ENCODE data around the gene EXOC2. TPM values are rescaled to one million over a fixed set of nuclear protein-coding genes. Genes with fewer than 3 reads are reported as not detected.

Gene EXOC2
- total RNA-seq, 1 experiment from 2014 or later, result 30.5 TPM

GRCh38 chr6:436308-437036 lies 256.5 kb downstream of the EXOC2 start:
- H3K27ac ChIP-seq (ENCODE audit: low read length), result no peak overlapping the region
- ATAC-seq, result no peak

More at GRCh38 chr6:436308-437036, 256.5 kb downstream of the EXOC2 start:
- in situ Hi-C loops (cut with HindIII; ENCODE audit: low pct_unique_long_range_greater_than_20kb, low sequenced_read_pairs) (no loop called here), intact Hi-C loops (cut with micrococcal nuclease; ENCODE audit: unreplicated experiment) (no loop called here)
- POLR2A ChIA-PET, result no interaction called here
- no peaks in the 10 kb centered on the region for H3K9me3 ChIP-seq (ENCODE audit: control insufficient read depth, insufficient read depth, low read depth, low read length)
- H3K27me3 ChIP-seq (ENCODE audit: control insufficient read depth, insufficient read depth, low read length), result no peaks in the 10 kb centered on the region
- no peak for DNase-seq (ENCODE audit: low read depth, low spot score)
- H3K4me1 ChIP-seq (ENCODE audit: control insufficient read depth, insufficient read depth, low read length), result no peaks in the 10 kb centered on the region
- TF ChIP-seq SIN3A (IDR thresholded peaks at IDR 0.05; ENCODE audit: borderline replicate concordance, insufficient read depth, low read depth, low read length), result no peak
- no peak for TF ChIP-seq CTCF (IDR thresholded peaks at IDR 0.05)
- no peak for TF ChIP-seq POLR2AphosphoS5 (IDR thresholded peaks at IDR 0.05; ENCODE audit: low read depth, low read length)
- no peak for TF ChIP-seq TCF7L2 (IDR thresholded peaks at IDR 0.05; ENCODE audit: low read depth, low read length)
- no peak for TF ChIP-seq REST (IDR thresholded peaks at IDR 0.05; ENCODE audit: insufficient read depth in 1 of 2, low read depth in 2 of 2, low read length in 1 of 2)
- no peak overlapping the region for H3K4me3 ChIP-seq (ENCODE audit: low read depth in 2 of 2, low read length in 2 of 2)
- BruUV-seq (replicated peaks), result no TSS peak
- no peaks in the 10 kb centered on the region for H3K36me3 ChIP-seq (ENCODE audit: control insufficient read depth, insufficient read depth, low read length)
- CTCF ChIA-PET, result no interaction called here

Data from Panc1 (cell line).